GM06990 (cell line): ENCODE data around the gene TTC9.

Source experiments
- DNase-seq: peaks from one replicate; pipeline ENCODE4 v3.0.0-alpha.2; 2011; ENCODE audit not compliant: insufficient read length; ENCODE audit errors: extremely low read depth
- H3K27me3 ChIP-seq: replicated peaks from 2 replicates; pipeline ENCODE4 v1.6.0; 2011; ENCODE audit warnings: low read length; ENCODE audit not compliant: control insufficient read depth, insufficient read depth
- H3K36me3 ChIP-seq: 2 replicates; pipeline ENCODE4 v1.5.1; 2011; ENCODE audit warnings: low read length; ENCODE audit not compliant: control insufficient read depth, insufficient read depth
- H3K4me3 ChIP-seq: replicated peaks from 2 replicates; pipeline ENCODE4 v1.5.1; 2011; ENCODE audit warnings: low read depth, mild to moderate bottlenecking, control low read depth, low read length
- CTCF ChIP-seq: IDR thresholded peaks from 2 replicates; pipeline ENCODE4 v1.5.1; 2011; ENCODE audit warnings: low read length, control low read depth, mild to moderate bottlenecking, inconsistent platforms; ENCODE audit not compliant: insufficient read depth, poor library complexity, severe bottlenecking

TTC9 gene

DNA sequence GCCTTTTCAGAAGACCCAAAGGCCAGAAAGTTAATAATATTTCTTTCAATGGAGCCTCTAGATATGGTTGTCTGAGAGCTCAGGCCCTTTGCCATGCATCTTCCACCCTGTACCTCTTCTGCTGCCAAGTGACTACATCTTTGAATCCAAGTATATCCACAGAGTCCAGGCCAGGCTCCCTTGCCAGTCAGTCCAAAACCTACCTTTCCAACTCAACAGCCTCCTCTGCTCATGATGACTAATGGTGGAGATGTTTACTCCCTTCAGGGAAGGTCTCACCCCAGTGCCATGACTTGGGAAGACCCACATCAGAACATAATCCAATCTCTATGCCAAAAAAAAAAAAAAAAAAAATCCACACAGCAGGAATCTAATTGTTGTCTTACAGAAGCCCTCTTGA, 20.4 kb downstream of the TTC9 start:
- no peaks in the 10 kb centered on the region for H3K27me3 ChIP-seq
- H3K36me3 ChIP-seq, result no peaks in the 10 kb centered on the region; the same call in 1 of the 2 replicates
- no peak for DNase-seq
- TF ChIP-seq CTCF, result no peak
- H3K4me3 ChIP-seq, result no peak overlapping the region

GRCh38 chr14:70662816-70663215, 21.1 kb downstream of the TTC9 start:
- Histone ChIP-seq H3K27me3 (no peaks in the 10 kb centered on the region), H3K4me3 (no peak overlapping the region), H3K36me3 (no peaks in the 10 kb centered on the region; the same call in 1 of the 2 replicates)
- TF ChIP-seq CTCF, result no peak
- no peak for DNase-seq

GRCh38 chr14:70663707-70664179, 22.0 kb downstream of the TTC9 start:
- Histone ChIP-seq H3K27me3 (no peaks in the 10 kb centered on the region), H3K4me3 (no peak overlapping the region), H3K36me3 (no peaks in the 10 kb centered on the region; the same call in 1 of the 2 replicates)
- TF ChIP-seq CTCF, result no peak
- peak; percentile 59 for DNase-seq

GRCh38 chr14:70664698-70665447, 23.2 kb downstream of the TTC9 start:
- no peaks in the 10 kb centered on the region; the same call in 1 of the 2 replicates for H3K36me3 ChIP-seq
- no peaks in the 10 kb centered on the region for H3K27me3 ChIP-seq
- no peak for TF ChIP-seq CTCF
- H3K4me3 ChIP-seq, result no peak overlapping the region
- DNase-seq, result no peak

- H3K27me3 ChIP-seq, result no peaks in the 10 kb centered on the region
Observed at GRCh38 chr14:70665448-70666360, 24.0 kb downstream of the TTC9 start.

More at GRCh38 chr14:70665448-70666360, 24.0 kb downstream of the TTC9 start:
- Histone ChIP-seq H3K4me3 (no peak overlapping the region), H3K36me3 (no peaks in the 10 kb centered on the region; the same call in none of the 2 replicates)
- no peak for TF ChIP-seq CTCF
- DNase-seq, result peak; percentile 78
